HCT116 (cell line): ENCODE data around the gene STX12. TPM values are rescaled to one million over a fixed set of nuclear protein-coding genes. Genes with fewer than 3 reads are reported as not detected.

ENCODE experiments used
- ATAC-seq: fragments of 200-7000 bp; cut with Tn5 transposase; 2 replicates; pipeline ENCODE4 v1.9.1; 2020; ENCODE audit warnings: mild to moderate bottlenecking, moderate library complexity
- BruUV-seq: library from RNA; stranded (reverse); fragments of 400-500 nt; replicated peaks from 2 replicates; lab custom pipeline; 2021; lab: Mats Ljungman, UMichigan
- CTCF ChIA-PET: fragments of 300-600 bp; sonication (Branson Sonifier 250); formaldehyde crosslinking; loops from one replicate; lab custom pipeline; 2021; ENCODE audit warnings: antibody characterized with exemption; lab: Charles Lee
- POLR2A ChIA-PET: fragments of 300-600, 350-600 bp; sonication (Branson Sonifier 250); formaldehyde crosslinking; loops from one replicate; lab custom pipeline; 2021; ENCODE audit warnings: antibody characterized with exemption; lab: Charles Lee
- RAD21 ChIA-PET, 2 experiments: fragments of 300-600 bp; sonication (Branson Sonifier 250); formaldehyde crosslinking; loops; one replicate each; lab custom pipeline; 2023; ENCODE audit warnings: low total read pairs in 2 of 2; ENCODE audit not compliant: uncharacterized antibody in 2 of 2, unreplicated experiment in 2 of 2, low non-redundant PET in 1 of 2; lab: Charles Lee
- DNase-seq: peaks from one replicate; pipeline ENCODE4 v3.0.0-alpha.2; 2010; ENCODE audit warnings: low read depth, low spot score
- H2AFZ ChIP-seq: fragments of 200-600 bp; shearing (Covaris generic), sonication (generic); 2 replicates; pipeline ENCODE4 v1.6.1; 2017; ENCODE audit warnings: low read depth, mixed run types, mixed read lengths, antibody characterized with exemption, low read length; ENCODE audit not compliant: poor library complexity, severe bottlenecking
- H3K27ac ChIP-seq: 2 replicates; pipeline ENCODE4 v1.5.1; 2012; ENCODE audit warnings: low read depth, low read length
- H3K27me3 ChIP-seq: fragments of 200-600 bp; sonication (generic); 2 replicates; pipeline ENCODE4 v1.6.1; 2016; ENCODE audit warnings: mixed run types, low read length, mixed read lengths; ENCODE audit not compliant: insufficient read depth
- H3K36me3 ChIP-seq, 2 experiments: fragments of 200-500 bp in 1 of 2; fragments of 200-600 bp in 1 of 2; sonication (Bioruptor generic) in 1 of 2; sonication (generic) in 1 of 2; 2 replicates each; pipeline versions ENCODE4 v1.5.1 to v1.6.1; 2014 to 2016; ENCODE audit warnings: low read length in 2 of 2, inconsistent platforms in 1 of 2, mixed read lengths in 1 of 2, mixed run types in 1 of 2; ENCODE audit not compliant: insufficient read depth in 2 of 2, control insufficient read depth in 1 of 2
- H3K4me1 ChIP-seq, 2 experiments: fragments of 200-600 bp in 1 of 2; sonication (generic) in 1 of 2; 2 replicates each; pipeline versions ENCODE4 v1.5.1 to v1.6.1; 2012 to 2017; ENCODE audit warnings: low read length in 2 of 2, inconsistent platforms in 1 of 2, mild to moderate bottlenecking in 1 of 2, mixed read lengths in 1 of 2, mixed run types in 1 of 2, moderate library complexity in 1 of 2; ENCODE audit not compliant: insufficient read depth in 2 of 2, control insufficient read depth in 1 of 2
- H3K4me2 ChIP-seq: fragments of 200-600 bp; sonication (generic); 2 replicates; pipeline ENCODE4 v1.6.1; 2017; ENCODE audit warnings: mixed run types, low read length, mixed read lengths
- H3K4me3 ChIP-seq, 2 experiments: fragments of 200-600 bp in 1 of 2; sonication (generic) in 1 of 2; replicated peaks in 1 of 2; 2 replicates each; pipeline ENCODE4 v1.5.1; 2011 to 2016; ENCODE audit warnings: low read length in 2 of 2, control low read depth in 1 of 2, low read depth in 1 of 2, mild to moderate bottlenecking in 1 of 2, mixed read lengths in 1 of 2, mixed run types in 1 of 2
- H3K79me2 ChIP-seq: fragments of 200-600 bp; sonication (generic); 2 replicates; pipeline ENCODE4 v1.6.1; 2017; ENCODE audit warnings: mild to moderate bottlenecking, mixed run types, low read length, moderate library complexity, mixed read lengths; ENCODE audit not compliant: insufficient read depth
- H3K9ac ChIP-seq: fragments of 200-600 bp; sonication (generic); 2 replicates; pipeline ENCODE4 v1.6.1; 2016; ENCODE audit warnings: low read length, mixed read lengths
- H3K9me2 ChIP-seq: fragments of 200-600 bp; sonication (generic), shearing (Covaris generic); 2 replicates; pipeline ENCODE4 v1.6.1; 2017; ENCODE audit warnings: mixed run types, mild to moderate bottlenecking, moderate library complexity; ENCODE audit not compliant: insufficient read depth
- H3K9me3 ChIP-seq, 2 experiments: fragments of 200-500 bp in 1 of 2; fragments of 200-600 bp in 1 of 2; sonication (Bioruptor generic) in 1 of 2; sonication (generic) in 1 of 2; 2 replicates each; pipeline ENCODE4 v1.6.1; 2014 to 2017; ENCODE audit warnings: low read length in 2 of 2, mixed read lengths in 2 of 2, inconsistent platforms in 1 of 2, low read depth in 1 of 2, mild to moderate bottlenecking in 1 of 2, mixed run types in 1 of 2, moderate library complexity in 1 of 2; ENCODE audit not compliant: control insufficient read depth in 1 of 2, insufficient read depth in 1 of 2
- H4K20me1 ChIP-seq: fragments of 200-600 bp; sonication (generic), shearing (Covaris generic); 2 replicates; pipeline ENCODE4 v1.6.1; 2017; ENCODE audit warnings: mixed run types, mild to moderate bottlenecking, moderate library complexity; ENCODE audit not compliant: insufficient read depth
- EZH2 ChIP-seq: fragments of 200-600 bp; sonication (generic); IDR thresholded peaks from 2 replicates; pipeline ENCODE4 v1.6.1; 2017; ENCODE audit warnings: antibody characterized with exemption, mixed run types
- EZH2phosphoT487 ChIP-seq: fragments of 200-600 bp; IDR thresholded peaks from 2 replicates; pipeline ENCODE4 v1.6.1; 2018; ENCODE audit warnings: antibody characterized with exemption, borderline replicate concordance
- RAD21 ChIP-seq: IDR thresholded peaks from 2 replicates; pipeline ENCODE4 v1.6.1; 2012; ENCODE audit warnings: low read depth, mild to moderate bottlenecking
- SP1 ChIP-seq: IDR thresholded peaks from 2 replicates; pipeline ENCODE4 v1.6.1; 2012; ENCODE audit warnings: low read depth
- YY1 ChIP-seq: IDR thresholded peaks from 2 replicates; pipeline ENCODE4 v1.6.1; 2011; ENCODE audit warnings: low read length, low read depth, moderate library complexity, mild to moderate bottlenecking; ENCODE audit not compliant: insufficient replicate concordance; ENCODE audit errors: extremely low read depth
- ZFX ChIP-seq: fragments of 450-650 bp; IDR thresholded peaks from 2 replicates; pipeline ENCODE4 v1.6.1; 2017
- ZNF274 ChIP-seq: fragments of 200-500 bp; sonication (Bioruptor generic); IDR thresholded peaks from 2 replicates; pipeline ENCODE4 v1.6.1; 2014; ENCODE audit warnings: mild to moderate bottlenecking, low read depth, low read length, inconsistent platforms
- intact Hi-C: fragments of 100-400 bp; cut with micrococcal nuclease; formaldehyde crosslinking; loops from 2 replicates; pipeline ENCODE4 v1.10.0; 2022
- total RNA-seq: library from RNA; stranded (reverse); gene quantifications from one replicate; pipeline ENCODE4 v1.2.1, GENCODE V29; 2021; ENCODE audit not compliant: unreplicated experiment

Gene STX12
- total RNA-seq, 1 experiment from 2014 or later = 27.6 TPM

DNA sequence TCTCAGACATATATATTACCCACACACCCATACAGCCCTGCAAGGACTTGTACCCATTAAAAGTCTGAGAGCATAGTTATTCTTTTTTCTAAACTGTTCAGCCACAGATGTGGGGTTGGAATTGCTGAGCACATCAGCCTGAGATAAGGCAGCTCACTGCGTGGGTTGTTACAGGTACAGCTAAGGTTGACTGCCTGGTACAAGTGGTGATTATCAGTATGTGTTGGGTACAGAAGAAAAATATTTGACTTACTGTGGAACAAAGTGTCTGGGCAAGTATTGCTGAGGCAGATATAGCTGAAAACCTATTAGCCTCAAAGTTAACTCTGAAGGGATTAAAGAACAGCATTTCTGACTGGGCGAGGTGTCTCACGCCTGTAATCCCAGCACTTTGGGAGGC is 5.0 kb downstream of the STX12 start:
- Histone ChIP-seq H3K9me2 (no peaks in the 10 kb centered on the region), H3K27ac (no peak overlapping the region), H3K36me3 (no peaks in the 10 kb centered on the region), H3K4me1 (peaks cover 10 to 26% of the 10 kb centered on the region in 2 experiments), H2AFZ (no peak overlapping the region), H3K4me2 (no peak overlapping the region), H3K27me3 (no peaks in the 10 kb centered on the region), H3K9me3 (no peaks in the 10 kb centered on the region), H4K20me1 (no peaks in the 10 kb centered on the region), H3K79me2 (peaks cover 36% of the 10 kb centered on the region), H3K4me3 (no peak overlapping the region), H3K9ac (no peak overlapping the region)
- no peak for DNase-seq
- ChIA-PET RAD21 (no interaction called here), POLR2A (no interaction called here), CTCF (no interaction called here)
- ATAC-seq = no peak
- TF ChIP-seq YY1 (no peak), RAD21 (no peak), EZH2phosphoT487 (no peak), ZFX (no peak), ZNF274 (no peak), EZH2 (no peak)
- BruUV-seq = no TSS peak
- intact Hi-C loops = no loop called here

DNA sequence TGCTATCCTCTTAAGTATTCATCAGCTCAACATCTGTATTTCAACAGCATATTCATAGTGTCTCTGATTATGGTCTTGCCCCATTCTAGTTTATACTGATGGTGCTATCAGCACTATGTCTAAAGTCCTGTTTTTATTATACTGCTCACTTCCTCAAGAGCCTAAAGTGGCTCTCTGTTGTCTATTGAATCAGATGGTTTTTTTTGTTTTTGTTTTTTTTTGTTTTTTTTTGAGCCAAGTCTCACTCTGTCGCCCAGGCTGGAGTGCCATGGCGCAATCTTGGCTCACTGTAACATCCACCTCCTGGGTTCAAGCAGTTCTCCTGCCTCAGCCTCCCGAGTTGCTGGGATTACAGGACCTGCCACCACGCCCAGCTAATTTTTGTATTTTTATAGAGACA is 6.1 kb downstream of the STX12 start:
- Histone ChIP-seq H3K27ac (no peak overlapping the region), H3K27me3 (no peaks in the 10 kb centered on the region), H4K20me1 (no peaks in the 10 kb centered on the region), H3K9me2 (no peaks in the 10 kb centered on the region), H3K79me2 (peaks cover 27% of the 10 kb centered on the region), H3K36me3 (no peaks in the 10 kb centered on the region), H3K9ac (no peak overlapping the region), H3K4me2 (peak overlapping the region; percentile 48), H3K9me3 (no peaks in the 10 kb centered on the region), H3K4me3 (no peak overlapping the region), H2AFZ (no peak overlapping the region), H3K4me1 (peaks cover 10 to 22% of the 10 kb centered on the region in 2 experiments)
- intact Hi-C loops = no loop called here
- BruUV-seq = no TSS peak
- DNase-seq (no peak), ATAC-seq (no peak)
- POLR2A ChIA-PET = interaction anchor here (0.6 kb wide), 1 partner anchor 158 kb away, joined by 3 read pairs; no protein-coding TSS in a partner anchor
- TF ChIP-seq SP1 (no peak), RAD21 (no peak), EZH2 (no peak)
- CTCF ChIA-PET = no interaction called here
- RAD21 ChIA-PET = no interaction called here
